ENCODE measurements around the gene IMPDH1. TPM values are rescaled to one million over a fixed set of nuclear protein-coding genes. Genes with fewer than 3 reads are reported as not detected.

The IMPDH1 gene
- total RNA-seq, 1 donor from 2014 or later = 112 TPM

DNA sequence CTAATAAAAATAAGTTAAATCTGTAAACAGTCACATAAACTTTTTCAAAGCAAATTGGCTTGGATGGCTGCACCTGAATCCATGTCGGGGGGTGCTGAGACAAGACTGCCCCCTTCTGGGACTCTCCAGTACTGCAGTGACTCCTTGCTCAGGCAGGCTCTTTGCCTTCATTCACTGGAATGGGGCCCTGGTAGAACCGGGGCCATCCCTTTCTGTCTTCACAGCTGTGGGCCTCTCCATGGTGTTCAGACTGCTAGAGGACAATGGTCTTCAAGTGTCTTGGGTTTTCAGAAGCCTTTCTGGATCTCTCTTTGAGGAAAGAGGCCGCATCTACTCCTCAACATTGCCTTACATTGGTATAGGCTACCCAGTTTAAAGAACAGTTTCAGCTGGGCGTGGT is 16.1 kb upstream of the IMPDH1 start:
- DNase-seq (ENCODE audit: low spot score) = peak; percentile 66
- Mint-ChIP-seq H3K9me3 (no peaks in the 10 kb centered on the region), H3K4me3 (ENCODE audit: low read depth) (no peak overlapping the region), H3K27ac (no peak overlapping the region), H3K4me1 (ENCODE audit: low read depth) (peaks cover 16% of the 10 kb centered on the region), H3K27me3 (ENCODE audit: low read depth) (no peaks in the 10 kb centered on the region), H3K36me3 (ENCODE audit: low read depth) (no peaks in the 10 kb centered on the region)
- intact Hi-C loops (cut with micrococcal nuclease) = loop anchor here (1.0 to 10.0 kb wide), 4 partner anchors 15 to 459 kb away; no protein-coding TSS in a partner anchor

DNA sequence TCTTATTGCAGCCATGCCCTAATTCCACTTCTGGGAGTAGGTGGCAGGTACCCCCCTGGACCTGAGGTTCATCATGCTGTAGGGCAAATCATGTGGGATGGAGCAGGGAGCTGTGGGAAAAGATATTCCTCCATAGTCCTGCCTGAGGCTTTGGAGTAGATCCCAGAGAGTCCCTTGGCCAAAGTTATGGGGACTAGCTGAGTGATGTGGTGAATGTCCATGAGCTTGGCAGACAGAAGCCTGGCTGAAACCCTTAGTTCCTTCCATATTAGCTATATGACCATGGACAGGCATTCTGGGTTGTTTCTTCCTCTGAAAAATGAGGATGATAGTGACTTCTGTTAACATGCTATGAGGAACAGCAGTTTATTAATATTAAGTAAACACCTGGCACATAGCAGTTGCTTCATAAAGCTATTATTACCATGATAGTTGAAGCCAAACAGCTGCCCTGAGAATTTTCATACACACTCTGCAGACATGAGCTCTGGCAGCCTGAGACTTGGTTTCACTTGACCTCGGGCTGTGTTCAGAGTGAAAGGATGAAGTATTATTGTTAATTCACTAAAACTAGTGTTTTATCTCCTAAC is 15.0 kb upstream of the IMPDH1 start:
- Mint-ChIP-seq H3K36me3 (ENCODE audit: low read depth) (no peaks in the 10 kb centered on the region), H3K4me3 (ENCODE audit: low read depth) (no peak overlapping the region), H3K4me1 (ENCODE audit: low read depth) (peaks cover 17% of the 10 kb centered on the region), H3K27ac (no peak overlapping the region), H3K27me3 (ENCODE audit: low read depth) (no peaks in the 10 kb centered on the region), H3K9me3 (no peaks in the 10 kb centered on the region)
- DNase-seq (ENCODE audit: low spot score) = no peak
- intact Hi-C loops (cut with micrococcal nuclease) = loop anchor here (1.0 to 10.0 kb wide), 3 partner anchors 26 to 460 kb away; no protein-coding TSS in a partner anchor

DNA sequence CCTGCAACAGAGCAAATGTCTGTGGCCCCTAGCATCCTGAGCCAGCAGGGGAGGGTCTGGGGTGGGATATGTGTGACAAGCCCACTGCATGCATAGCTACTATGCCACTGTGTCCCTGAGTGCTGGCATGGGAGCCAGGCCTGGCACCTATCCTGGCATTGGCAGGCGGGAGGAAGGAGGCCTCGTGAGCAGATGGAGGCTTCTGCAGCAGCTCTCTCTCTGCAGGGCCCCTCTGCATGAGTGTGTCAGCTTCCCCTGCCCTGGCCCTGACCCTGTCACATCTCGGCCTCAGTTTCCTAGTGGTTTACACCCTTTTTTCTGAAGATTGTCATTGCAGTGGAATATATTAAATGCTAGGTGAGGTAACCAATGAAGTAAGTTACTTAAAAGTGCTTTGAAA is 13.1 kb upstream of the IMPDH1 start:
- Mint-ChIP-seq H3K4me1 (ENCODE audit: low read depth) (peaks cover 7% of the 10 kb centered on the region), H3K27me3 (ENCODE audit: low read depth) (peaks cover 7% of the 10 kb centered on the region), H3K9me3 (no peaks in the 10 kb centered on the region), H3K4me3 (ENCODE audit: low read depth) (no peak overlapping the region), H3K36me3 (ENCODE audit: low read depth) (no peaks in the 10 kb centered on the region), H3K27ac (no peak overlapping the region)
- DNase-seq (ENCODE audit: low spot score) = no peak
- intact Hi-C loops (cut with micrococcal nuclease) = loop anchor here (10.0 kb wide), 2 partner anchors 112 to 462 kb away; no protein-coding TSS in a partner anchor

DNA sequence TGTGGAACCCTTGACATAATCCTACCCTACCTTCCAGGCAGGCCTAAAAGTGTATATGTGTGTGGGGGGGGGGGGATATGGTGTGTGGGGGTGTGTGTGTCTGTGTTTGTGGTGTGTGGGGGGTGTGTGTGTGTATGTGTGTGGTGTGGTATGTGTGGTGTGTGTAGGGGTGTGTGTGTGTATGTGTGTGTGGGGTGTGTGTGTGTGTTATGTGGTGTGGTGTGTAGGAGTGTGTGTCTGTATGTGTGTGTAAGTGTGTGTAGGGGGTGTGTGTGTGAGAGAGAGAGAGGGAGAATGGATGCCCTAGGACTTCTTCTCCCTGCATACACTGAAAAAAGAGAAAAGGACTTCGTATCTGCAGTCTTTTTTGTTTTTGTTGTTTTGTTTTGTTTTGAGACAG is 12.3 kb upstream of the IMPDH1 start:
- Mint-ChIP-seq H3K36me3 (ENCODE audit: low read depth) (no peaks in the 10 kb centered on the region), H3K27me3 (ENCODE audit: low read depth) (peaks cover 7% of the 10 kb centered on the region), H3K4me1 (ENCODE audit: low read depth) (peaks cover 6% of the 10 kb centered on the region), H3K4me3 (ENCODE audit: low read depth) (no peak overlapping the region), H3K27ac (no peak overlapping the region), H3K9me3 (no peaks in the 10 kb centered on the region)
- intact Hi-C loops (cut with micrococcal nuclease) = loop anchor here (10.0 kb wide), 2 partner anchors 113 to 463 kb away; no protein-coding TSS in a partner anchor
- DNase-seq (ENCODE audit: low spot score) = no peak

DNA sequence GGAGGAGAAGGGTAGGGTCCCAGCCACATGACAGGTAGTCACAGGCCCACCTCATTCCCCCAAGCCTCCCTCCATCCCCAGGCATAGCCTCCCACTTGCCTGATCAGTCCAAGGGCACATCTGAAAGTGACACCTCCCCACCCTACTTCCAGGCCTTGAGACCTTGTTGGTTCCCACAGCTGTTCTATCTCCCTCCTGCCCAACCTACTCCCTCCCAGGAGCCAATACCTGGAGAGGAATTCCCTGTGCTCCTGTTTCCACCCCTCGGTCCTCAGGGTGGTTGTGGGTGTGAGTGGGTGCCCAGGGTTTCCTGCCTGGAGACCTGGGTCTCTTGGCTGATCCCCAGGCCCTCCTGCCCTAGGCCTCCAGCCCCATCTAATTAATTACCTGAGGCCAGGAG is 11.6 kb upstream of the IMPDH1 start:
- no peak overlapping the region for H3K27ac Mint-ChIP-seq
- H3K27me3 Mint-ChIP-seq (ENCODE audit: low read depth) = peaks cover 7% of the 10 kb centered on the region
- no peak overlapping the region for H3K4me3 Mint-ChIP-seq (ENCODE audit: low read depth)
- no peak for DNase-seq (ENCODE audit: low spot score)
- no peaks in the 10 kb centered on the region for H3K36me3 Mint-ChIP-seq (ENCODE audit: low read depth)
- no peaks in the 10 kb centered on the region for H3K9me3 Mint-ChIP-seq
- H3K4me1 Mint-ChIP-seq (ENCODE audit: low read depth) = peaks cover 6% of the 10 kb centered on the region
- intact Hi-C loops (cut with micrococcal nuclease) = loop anchor here (10.0 kb wide), 2 partner anchors 113 to 463 kb away; no protein-coding TSS in a partner anchor

DNA sequence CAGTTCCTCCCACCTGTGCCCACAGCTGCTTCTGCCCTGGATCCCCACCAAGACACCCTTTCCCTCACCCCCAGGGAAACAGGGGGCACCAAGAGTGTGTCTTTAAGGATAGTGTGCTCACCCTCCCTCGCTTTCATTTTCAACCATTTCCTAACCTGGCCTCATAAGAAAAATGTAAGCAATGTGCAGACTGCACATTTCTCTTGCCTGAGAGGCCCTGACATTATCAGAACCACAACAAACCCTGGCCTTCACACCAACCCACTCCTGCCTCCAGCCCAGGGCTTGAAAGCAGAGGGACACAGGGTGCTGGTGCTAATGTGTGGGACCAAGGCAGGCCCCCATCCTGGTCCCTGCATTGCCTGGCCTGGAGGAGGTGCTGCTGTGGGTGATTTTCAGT is 11.0 kb upstream of the IMPDH1 start:
- Mint-ChIP-seq H3K9me3 (no peaks in the 10 kb centered on the region), H3K27ac (no peak overlapping the region), H3K4me1 (ENCODE audit: low read depth) (peaks cover 6% of the 10 kb centered on the region), H3K4me3 (ENCODE audit: low read depth) (no peak overlapping the region), H3K36me3 (ENCODE audit: low read depth) (no peaks in the 10 kb centered on the region), H3K27me3 (ENCODE audit: low read depth) (peaks cover 7% of the 10 kb centered on the region)
- DNase-seq (ENCODE audit: low spot score) = no peak
- intact Hi-C loops (cut with micrococcal nuclease) = loop anchor here (10.0 kb wide), 2 partner anchors 114 to 464 kb away; no protein-coding TSS in a partner anchor

DNA sequence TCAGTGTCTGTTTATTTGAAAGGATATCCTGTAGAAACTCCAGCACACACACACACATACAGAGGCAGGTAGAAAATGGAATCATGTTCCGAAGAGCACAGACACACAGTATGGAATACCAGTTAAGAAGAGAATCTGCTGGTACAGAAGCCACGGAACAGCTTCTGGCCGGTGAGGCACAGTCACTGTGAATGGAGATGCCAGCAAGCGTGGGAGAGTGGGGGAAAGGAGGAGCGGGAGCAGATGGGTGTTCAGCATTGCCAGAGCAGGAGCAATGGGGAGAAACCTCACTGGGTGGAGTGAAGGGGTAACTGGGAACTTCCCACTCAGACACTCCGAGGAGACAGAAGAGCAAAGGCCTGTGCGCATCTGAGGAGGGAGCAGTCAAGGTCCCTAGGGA is 9.5 kb upstream of the IMPDH1 start:
- Mint-ChIP-seq H3K27ac (no peak overlapping the region), H3K36me3 (ENCODE audit: low read depth) (no peaks in the 10 kb centered on the region), H3K27me3 (ENCODE audit: low read depth) (peaks cover 11% of the 10 kb centered on the region), H3K4me3 (ENCODE audit: low read depth) (no peak overlapping the region), H3K9me3 (no peaks in the 10 kb centered on the region), H3K4me1 (ENCODE audit: low read depth) (peaks cover 6% of the 10 kb centered on the region)
- intact Hi-C loops (cut with micrococcal nuclease) = no loop called here
- no peak for DNase-seq (ENCODE audit: low spot score)

DNA sequence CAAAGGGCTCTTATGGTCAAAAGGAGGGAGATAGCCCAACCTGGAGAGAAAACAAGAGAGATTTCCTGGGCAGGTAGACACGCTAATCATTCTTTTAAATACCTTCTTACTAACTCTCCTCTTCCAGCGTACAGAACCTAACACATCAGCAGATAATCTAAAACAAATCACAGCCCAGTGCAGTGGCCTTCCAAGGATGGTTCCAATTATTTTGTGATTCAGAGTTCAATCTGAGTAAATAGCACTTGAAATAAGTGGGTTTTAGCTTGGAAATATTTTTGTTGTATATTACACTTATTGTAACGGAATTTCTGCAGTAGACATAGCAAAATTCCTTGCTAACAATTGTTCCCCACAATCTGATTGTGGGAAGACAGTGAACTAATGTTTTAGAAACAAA is 7.3 kb upstream of the IMPDH1 start:
- Mint-ChIP-seq H3K27ac (no peak overlapping the region), H3K4me3 (ENCODE audit: low read depth) (no peak overlapping the region), H3K9me3 (no peaks in the 10 kb centered on the region), H3K36me3 (ENCODE audit: low read depth) (no peaks in the 10 kb centered on the region), H3K27me3 (ENCODE audit: low read depth) (peaks cover 22% of the 10 kb centered on the region), H3K4me1 (ENCODE audit: low read depth) (peaks cover 6% of the 10 kb centered on the region)
- intact Hi-C loops (cut with micrococcal nuclease) = no loop called here
- no peak for DNase-seq (ENCODE audit: low spot score)

DNA sequence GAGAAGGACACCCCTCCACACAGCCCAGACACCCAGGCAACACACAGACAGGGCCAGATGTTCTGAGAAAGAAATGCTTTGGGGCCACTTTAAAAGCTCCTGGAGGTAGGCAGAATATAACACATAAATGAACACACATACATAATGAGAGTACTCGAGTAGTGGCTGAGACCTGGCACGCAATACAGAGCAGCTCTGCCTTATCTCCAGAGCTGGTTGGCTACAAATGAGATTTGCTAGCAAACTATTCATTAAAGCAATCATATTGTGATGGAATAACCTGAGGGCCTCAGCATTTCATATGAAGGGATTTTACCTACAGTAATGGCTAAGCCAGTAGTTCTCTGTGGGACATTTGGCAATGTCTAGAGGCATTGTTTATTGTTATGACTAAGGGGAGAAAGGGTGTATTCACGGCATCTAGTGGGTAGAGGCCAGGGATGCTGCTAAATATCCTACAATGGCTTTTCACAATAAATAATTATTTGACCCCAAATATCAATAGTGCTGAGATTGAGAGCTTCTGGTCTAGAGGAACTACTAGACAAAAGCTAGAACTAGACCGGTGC is 5.5 kb upstream of the IMPDH1 start:
- Mint-ChIP-seq H3K4me3 (ENCODE audit: low read depth) (no peak overlapping the region), H3K9me3 (no peaks in the 10 kb centered on the region), H3K27me3 (ENCODE audit: low read depth) (peaks cover 24% of the 10 kb centered on the region), H3K36me3 (ENCODE audit: low read depth) (no peaks in the 10 kb centered on the region), H3K4me1 (ENCODE audit: low read depth) (peaks cover 4% of the 10 kb centered on the region), H3K27ac (no peak overlapping the region)
- intact Hi-C loops (cut with micrococcal nuclease) = no loop called here
- no peak for DNase-seq (ENCODE audit: low spot score)

DNA sequence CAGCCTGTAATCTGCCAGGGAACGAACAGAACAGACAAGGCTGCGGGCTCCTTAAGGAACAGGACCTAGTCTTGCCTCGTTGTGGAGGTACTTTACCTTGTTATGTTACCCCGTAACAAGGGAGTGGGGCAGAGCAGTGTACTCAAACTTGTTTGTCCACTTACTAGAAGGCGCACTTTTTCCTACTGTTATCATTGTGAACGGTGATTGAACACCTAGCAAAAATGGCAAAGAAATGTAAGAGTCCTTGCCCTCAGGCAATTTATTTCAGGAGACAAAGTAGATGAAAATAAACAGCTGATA is 620 bp upstream of the IMPDH1 start:
- Mint-ChIP-seq H3K36me3 (ENCODE audit: low read depth) (no peaks in the 10 kb centered on the region), H3K27ac (peak overlapping the region; percentile 81), H3K9me3 (no peaks in the 10 kb centered on the region), H3K4me3 (ENCODE audit: low read depth) (peak overlapping the region; percentile 89), H3K27me3 (ENCODE audit: low read depth) (peaks cover 16% of the 10 kb centered on the region), H3K4me1 (ENCODE audit: low read depth) (peaks cover 25% of the 10 kb centered on the region)
- DNase-seq (ENCODE audit: low spot score) = no peak
- intact Hi-C loops (cut with micrococcal nuclease) = loop anchor here (2.0 kb wide), 1 partner anchor 16 kb away; no protein-coding TSS in a partner anchor

DNA sequence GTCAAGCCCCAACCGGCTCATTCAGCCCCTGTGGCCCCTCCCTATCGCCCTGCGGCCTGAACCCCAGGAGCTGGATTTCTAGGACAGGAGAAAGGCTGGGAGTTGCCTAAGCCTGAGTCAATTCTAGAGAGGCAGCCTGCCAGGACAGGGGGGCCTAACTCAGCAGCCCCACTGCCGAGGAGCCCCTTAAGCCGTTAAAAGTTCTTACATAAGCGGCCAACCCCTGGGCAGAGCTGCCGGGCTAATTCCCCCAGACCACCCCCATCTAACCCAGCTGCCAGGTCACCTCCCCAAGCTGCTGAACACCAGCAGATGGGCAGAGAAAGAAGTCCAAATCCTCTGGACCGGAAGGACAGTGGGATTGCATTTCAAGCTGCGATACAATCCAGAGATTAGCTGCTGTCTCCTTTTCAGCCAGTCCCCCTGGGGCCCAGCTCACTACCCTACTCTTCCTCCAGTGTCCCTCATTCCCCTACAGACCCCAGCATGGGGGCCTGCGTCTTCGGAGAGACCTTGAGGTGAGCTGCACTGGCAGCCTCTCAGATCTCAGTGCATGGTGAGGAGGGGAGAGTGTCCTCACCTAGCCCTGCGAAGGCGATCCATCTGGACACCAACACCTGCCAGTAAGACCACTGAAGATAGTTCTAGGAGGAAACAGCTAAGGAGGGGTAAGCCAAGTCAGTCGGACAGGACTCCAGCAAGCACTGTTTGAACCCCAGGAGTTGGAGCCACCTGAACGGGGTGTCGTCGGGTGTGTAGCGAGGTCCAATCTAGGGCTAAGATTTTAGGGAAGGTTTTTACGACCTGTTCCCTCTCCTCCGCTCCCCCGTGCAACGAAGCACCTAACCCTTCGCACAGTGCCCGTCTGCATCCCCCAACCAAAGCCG is 830 bp downstream of the IMPDH1 start:
- intact Hi-C loops (cut with micrococcal nuclease) = loop anchor here (1.0 kb wide), 1 partner anchor 46 kb away; the partner anchor contains the start of gene HILPDA
- Mint-ChIP-seq H3K27me3 (ENCODE audit: low read depth) (peaks cover 12% of the 10 kb centered on the region), H3K4me3 (ENCODE audit: low read depth) (peak overlapping the region; percentile 85), H3K36me3 (ENCODE audit: low read depth) (peaks cover 8% of the 10 kb centered on the region), H3K4me1 (ENCODE audit: low read depth) (peaks cover 35% of the 10 kb centered on the region), H3K27ac (peak overlapping the region; percentile 62), H3K9me3 (no peaks in the 10 kb centered on the region)
- DNase-seq (ENCODE audit: low spot score) = no peak

DNA sequence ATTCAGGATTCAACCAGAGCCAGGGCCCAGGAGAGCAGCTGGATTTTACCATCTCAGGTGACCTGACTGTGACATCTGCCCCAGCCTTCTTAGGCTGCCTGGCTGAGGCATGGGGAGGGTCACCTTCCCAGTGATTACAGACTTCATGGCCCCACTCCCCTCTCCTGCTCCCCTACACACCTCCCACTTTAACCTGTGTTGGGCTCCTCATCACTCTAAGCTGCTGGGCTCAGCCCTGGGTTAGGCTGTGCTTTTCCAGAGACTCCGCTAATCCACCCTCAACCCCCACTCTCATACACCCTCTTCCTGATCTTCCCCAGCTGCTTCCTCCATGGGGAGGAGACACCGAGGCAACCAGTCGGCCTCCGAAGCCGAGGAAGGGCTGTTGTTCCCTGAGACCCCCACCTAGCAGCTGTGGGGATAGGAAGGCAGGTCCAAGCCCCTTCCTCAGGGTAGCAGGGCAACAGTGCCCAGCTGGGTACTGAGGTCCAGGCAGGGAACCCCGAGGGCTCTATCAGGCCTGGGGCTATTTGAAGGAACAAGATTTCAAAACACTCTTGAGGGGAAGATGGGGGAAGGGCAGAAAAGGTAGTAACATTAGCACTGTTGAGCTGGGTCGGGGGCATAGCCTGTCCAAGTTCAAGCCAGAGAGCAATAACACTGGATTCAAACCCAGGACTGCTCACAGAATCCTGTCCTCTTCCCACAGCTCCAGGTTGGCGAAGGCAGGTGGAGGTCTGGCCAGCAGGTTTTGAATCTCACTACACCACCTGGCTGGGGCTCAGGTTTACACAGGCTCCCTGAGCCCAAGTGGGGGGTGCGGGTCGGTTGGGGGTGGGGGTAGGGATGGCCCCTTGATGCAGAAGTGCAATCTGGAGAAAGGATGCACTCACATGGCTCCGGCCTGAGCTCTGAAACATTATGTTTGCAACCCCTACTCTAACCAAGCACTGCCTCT is 1.8 kb downstream of the IMPDH1 start:
- Mint-ChIP-seq H3K27ac (no peak overlapping the region), H3K27me3 (ENCODE audit: low read depth) (peaks cover 4% of the 10 kb centered on the region), H3K36me3 (ENCODE audit: low read depth) (peaks cover 16% of the 10 kb centered on the region), H3K4me3 (ENCODE audit: low read depth) (peak overlapping the region; percentile 85), H3K9me3 (no peaks in the 10 kb centered on the region), H3K4me1 (ENCODE audit: low read depth) (peaks cover 41% of the 10 kb centered on the region)
- intact Hi-C loops (cut with micrococcal nuclease) = no loop called here
- DNase-seq (ENCODE audit: low spot score) = no peak

Data from activated T-helper 2 cell treated with anti-CD3 and anti-CD28 coated beads, Interferon-gamma antibody, Interleukin-2, Interleukin-4, amounts not matched to agents 10 μg/mL and 5 μg/mL and 100 μg/mL, durations not matched to agents 14 hours and 24 hours and 36 hours (primary cell).